Neural progenitor cell (in vitro differentiated cells): ENCODE data around the gene EDNRA. TPM values are rescaled to one million over a fixed set of nuclear protein-coding genes. Genes with fewer than 3 reads are reported as not detected.

Experiments
- DNase-seq: peaks from one replicate; pipeline ENCODE4 v3.0.0-alpha.2; 2016; ENCODE audit warnings: low spot score
- H2AFZ ChIP-seq: fragments of 200-600 bp; sonication (generic); replicated peaks from 2 replicates; pipeline ENCODE4 v1.6.1; 2016; ENCODE audit warnings: antibody characterized with exemption
- H3F3A ChIP-seq: fragments of 200-600 bp; sonication (generic); 2 replicates; pipeline ENCODE4 v1.6.1; 2016; ENCODE audit warnings: antibody characterized with exemption, low read depth
- H3K27ac ChIP-seq: fragments of 200-600 bp; sonication (generic); 2 replicates; pipeline ENCODE4 v1.5.1; 2016; ENCODE audit warnings: mild to moderate bottlenecking
- H3K27me3 ChIP-seq: fragments of 200-600 bp; sonication (generic); 2 replicates; pipeline ENCODE4 v1.6.1; 2016; ENCODE audit warnings: mild to moderate bottlenecking, moderate library complexity
- H3K36me3 ChIP-seq: fragments of 200-600 bp; sonication (generic); 2 replicates; pipeline ENCODE4 v1.5.1; 2016
- H3K4me1 ChIP-seq: fragments of 200-600 bp; sonication (generic); 2 replicates; pipeline ENCODE4 v1.6.1; 2016; ENCODE audit warnings: mixed run types
- H3K4me2 ChIP-seq: fragments of 200-600 bp; sonication (generic); 2 replicates; pipeline ENCODE4 v1.6.1; 2016
- H3K4me3 ChIP-seq: fragments of 200-600 bp; sonication (generic); 2 replicates; pipeline ENCODE4 v1.5.1; 2016
- H3K79me2 ChIP-seq: fragments of 200-600 bp; sonication (generic); 2 replicates; pipeline ENCODE4 v1.6.1; 2016; ENCODE audit warnings: low read depth
- H3K9ac ChIP-seq: fragments of 200-600 bp; sonication (generic); 2 replicates; pipeline ENCODE4 v1.6.1; 2016
- H3K9me3 ChIP-seq: fragments of 200-600 bp; sonication (generic); 2 replicates; pipeline ENCODE4 v1.5.1; 2016; ENCODE audit warnings: low read depth
- H4K20me1 ChIP-seq: fragments of 200-600 bp; sonication (generic); 2 replicates; pipeline ENCODE4 v1.6.1; 2016; ENCODE audit warnings: low read depth
- H3K27ac Mint-ChIP-seq: 3 replicates; pipeline ENCODE4 v1.8.0; 2021; ENCODE audit warnings: mixed read lengths
- H3K27me3 Mint-ChIP-seq: 2 replicates; pipeline ENCODE4 v1.8.0; 2022; ENCODE audit warnings: low read depth, mild to moderate bottlenecking, inconsistent platforms, moderate library complexity, mixed read lengths; ENCODE audit not compliant: insufficient read depth
- H3K36me3 Mint-ChIP-seq: 3 replicates; pipeline ENCODE4 v1.8.0; 2021; ENCODE audit warnings: mixed read lengths
- H3K4me1 Mint-ChIP-seq: 3 replicates; pipeline ENCODE4 v1.8.0; 2021; ENCODE audit warnings: mixed read lengths
- H3K4me3 Mint-ChIP-seq: 3 replicates; pipeline ENCODE4 v1.8.0; 2021; ENCODE audit warnings: mild to moderate bottlenecking, moderate library complexity, mixed read lengths
- H3K9me3 Mint-ChIP-seq: 3 replicates; pipeline ENCODE4 v1.8.0; 2020; ENCODE audit warnings: mixed read lengths
- EZH2 ChIP-seq: fragments of 200-600 bp; sonication (generic); IDR thresholded peaks from 2 replicates; pipeline ENCODE4 v1.6.1; 2017; ENCODE audit warnings: antibody characterized with exemption, mild to moderate bottlenecking, moderate library complexity
- EZH2phosphoT487 ChIP-seq: fragments of 200-600 bp; sonication (generic); IDR thresholded peaks from 2 replicates; pipeline ENCODE4 v1.6.1; 2017; ENCODE audit warnings: antibody characterized with exemption
- total RNA-seq: library from RNA; depleted of rRNA; stranded (reverse); fragments of >200 nt; gene quantifications from 2 replicates; pipeline ENCODE4 v1.2.3, GENCODE V29; 2015; ENCODE audit warnings: low replicate concordance
- TF ChIP-seq, protein P1 (sequence below): fragments of 200-600 bp; sonication (generic); IDR thresholded peaks from 2 replicates; pipeline ENCODE4 v1.5.1; 2017; ENCODE audit warnings: antibody characterized with exemption, mild to moderate bottlenecking

EDNRA gene
- total RNA-seq, 1 donor from 2014 or later = 2.9 TPM

DNA sequence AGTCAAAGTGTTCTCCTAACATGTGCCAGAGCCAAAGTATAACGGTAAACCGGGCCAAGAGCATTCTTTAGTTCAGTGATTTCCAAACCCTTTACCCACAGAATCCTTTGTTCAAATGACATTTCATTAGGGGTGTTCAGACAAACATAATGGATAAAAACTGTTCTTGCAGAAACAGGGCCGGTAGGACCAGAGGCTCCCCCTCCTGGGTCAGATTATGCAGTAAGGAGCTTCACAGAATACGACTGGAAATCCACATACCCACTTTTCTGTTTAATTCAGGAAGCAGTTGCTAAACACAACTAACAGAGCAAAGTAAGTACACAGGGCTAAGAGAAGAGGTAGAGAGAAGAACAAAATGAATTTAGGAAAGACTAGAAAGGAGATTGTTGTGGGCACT is 89.7 kb downstream of the EDNRA start:
- H3K36me3 ChIP-seq = no peaks in the 10 kb centered on the region
- H3K9me3 Mint-ChIP-seq = no peaks in the 10 kb centered on the region
- no peaks in the 10 kb centered on the region for H3K36me3 Mint-ChIP-seq
- no peak for TF ChIP-seq EZH2
- TF ChIP-seq, protein P1, sequence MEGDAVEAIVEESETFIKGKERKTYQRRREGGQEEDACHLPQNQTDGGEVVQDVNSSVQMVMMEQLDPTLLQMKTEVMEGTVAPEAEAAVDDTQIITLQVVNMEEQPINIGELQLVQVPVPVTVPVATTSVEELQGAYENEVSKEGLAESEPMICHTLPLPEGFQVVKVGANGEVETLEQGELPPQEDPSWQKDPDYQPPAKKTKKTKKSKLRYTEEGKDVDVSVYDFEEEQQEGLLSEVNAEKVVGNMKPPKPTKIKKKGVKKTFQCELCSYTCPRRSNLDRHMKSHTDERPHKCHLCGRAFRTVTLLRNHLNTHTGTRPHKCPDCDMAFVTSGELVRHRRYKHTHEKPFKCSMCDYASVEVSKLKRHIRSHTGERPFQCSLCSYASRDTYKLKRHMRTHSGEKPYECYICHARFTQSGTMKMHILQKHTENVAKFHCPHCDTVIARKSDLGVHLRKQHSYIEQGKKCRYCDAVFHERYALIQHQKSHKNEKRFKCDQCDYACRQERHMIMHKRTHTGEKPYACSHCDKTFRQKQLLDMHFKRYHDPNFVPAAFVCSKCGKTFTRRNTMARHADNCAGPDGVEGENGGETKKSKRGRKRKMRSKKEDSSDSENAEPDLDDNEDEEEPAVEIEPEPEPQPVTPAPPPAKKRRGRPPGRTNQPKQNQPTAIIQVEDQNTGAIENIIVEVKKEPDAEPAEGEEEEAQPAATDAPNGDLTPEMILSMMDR = no peak
- no peak for TF ChIP-seq EZH2phosphoT487
- H4K20me1 ChIP-seq = no peaks in the 10 kb centered on the region
- no peak overlapping the region for H3K27ac Mint-ChIP-seq
- no peak overlapping the region for H2AFZ ChIP-seq
- H3K9me3 ChIP-seq = no peaks in the 10 kb centered on the region
- DNase-seq = no peak
- no peaks in the 10 kb centered on the region for H3F3A ChIP-seq
- no peaks in the 10 kb centered on the region for H3K79me2 ChIP-seq
- H3K27me3 ChIP-seq = no peaks in the 10 kb centered on the region
- H3K4me1 ChIP-seq = peaks cover 4% of the 10 kb centered on the region
- H3K4me1 Mint-ChIP-seq = no peaks in the 10 kb centered on the region
- H3K27ac ChIP-seq = no peak overlapping the region
- no peak overlapping the region for H3K4me2 ChIP-seq
- no peaks in the 10 kb centered on the region for H3K27me3 Mint-ChIP-seq
- no peak overlapping the region for H3K9ac ChIP-seq
- H3K4me3 ChIP-seq = no peak overlapping the region
- H3K4me3 Mint-ChIP-seq = no peak overlapping the region

DNA sequence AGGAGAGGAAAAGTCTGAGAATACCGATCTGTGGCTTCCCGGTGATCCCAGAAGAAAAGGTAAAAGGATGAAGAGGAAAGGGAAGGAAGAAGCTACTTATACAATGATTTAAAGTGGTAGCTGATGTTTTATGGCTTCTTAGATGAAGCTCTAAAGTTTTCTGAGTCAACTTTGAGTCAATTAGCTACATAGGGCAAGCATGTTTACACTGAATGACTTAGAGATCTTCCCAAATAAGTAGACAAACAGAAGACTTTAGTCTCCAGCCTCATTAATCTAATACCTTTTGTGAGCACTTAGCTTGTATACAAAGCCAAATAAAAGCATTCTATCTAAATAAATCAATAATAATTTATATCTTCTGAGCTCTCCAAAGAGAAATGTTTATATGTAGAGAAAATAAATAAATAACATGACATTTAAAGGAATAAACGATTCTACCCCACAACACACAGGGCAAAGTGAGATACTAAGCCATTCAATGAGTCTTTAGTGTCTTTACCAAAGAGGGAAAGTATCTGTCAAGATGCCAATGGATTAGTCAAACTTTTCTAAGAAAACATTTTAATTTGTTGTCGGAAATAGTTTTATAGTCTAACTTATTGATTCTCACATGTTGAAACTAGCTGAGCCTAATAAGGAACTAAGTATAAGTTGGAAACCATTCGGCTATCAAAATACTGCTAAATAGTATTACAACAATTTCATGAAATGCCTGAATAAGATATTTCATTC is 90.3 kb downstream of the EDNRA start:
- no peaks in the 10 kb centered on the region for H3K27me3 Mint-ChIP-seq
- no peaks in the 10 kb centered on the region for H3K36me3 Mint-ChIP-seq
- Histone ChIP-seq H2AFZ (no peak overlapping the region), H3K4me3 (no peak overlapping the region), H3K4me2 (no peak overlapping the region), H3K36me3 (no peaks in the 10 kb centered on the region), H3K79me2 (no peaks in the 10 kb centered on the region), H4K20me1 (no peaks in the 10 kb centered on the region), H3F3A (no peaks in the 10 kb centered on the region), H3K27ac (no peak overlapping the region), H3K4me1 (peaks cover 4% of the 10 kb centered on the region), H3K27me3 (no peaks in the 10 kb centered on the region), H3K9me3 (no peaks in the 10 kb centered on the region), H3K9ac (no peak overlapping the region)
- no peak overlapping the region for H3K27ac Mint-ChIP-seq
- H3K4me1 Mint-ChIP-seq = no peaks in the 10 kb centered on the region
- no peak overlapping the region for H3K4me3 Mint-ChIP-seq
- no peaks in the 10 kb centered on the region for H3K9me3 Mint-ChIP-seq
- DNase-seq = no peak
- TF ChIP-seq, protein P1 = no peak
- TF ChIP-seq EZH2 (no peak), EZH2phosphoT487 (no peak)

GRCh38 chr4:147576084-147576483 is 95.2 kb downstream of the EDNRA start:
- Mint-ChIP-seq H3K36me3 (no peaks in the 10 kb centered on the region), H3K27ac (no peak overlapping the region), H3K27me3 (no peaks in the 10 kb centered on the region), H3K4me1 (no peaks in the 10 kb centered on the region), H3K4me3 (no peak overlapping the region), H3K9me3 (no peaks in the 10 kb centered on the region)
- H3K27ac ChIP-seq = no peak overlapping the region
- no peak overlapping the region for H2AFZ ChIP-seq
- H3K4me1 ChIP-seq = no peaks in the 10 kb centered on the region
- no peaks in the 10 kb centered on the region for H3K36me3 ChIP-seq
- H4K20me1 ChIP-seq = no peaks in the 10 kb centered on the region
- H3K4me3 ChIP-seq = no peak overlapping the region
- no peak overlapping the region for H3K4me2 ChIP-seq
- TF ChIP-seq EZH2phosphoT487 (no peak), EZH2 (no peak)
- TF ChIP-seq, protein P1 = no peak
- H3K9me3 ChIP-seq = no peaks in the 10 kb centered on the region
- no peaks in the 10 kb centered on the region for H3K27me3 ChIP-seq
- no peak for DNase-seq
- no peaks in the 10 kb centered on the region for H3F3A ChIP-seq
- no peaks in the 10 kb centered on the region for H3K79me2 ChIP-seq
- H3K9ac ChIP-seq = no peak overlapping the region
